ENCODE measurements around the gene RNASEL. TPM values are rescaled to one million over a fixed set of nuclear protein-coding genes. Genes with fewer than 3 reads are reported as not detected.

Gene RNASEL
- total and polyA plus RNA-seq, 4 donors, result 1.3 to 3.9 (median 2.4) TPM

- TF ChIP-seq EGR1 (IDR thresholded peaks at IDR 0.05; ENCODE audit: low read depth in 2 of 2) (no peak), HNF4A (conservative IDR thresholded peaks at IDR 0.05) (no peak), MAX (IDR thresholded peaks at IDR 0.05) (no peak), RXRA (IDR thresholded peaks at IDR 0.05) (no peak), NR2F2 (IDR thresholded peaks at IDR 0.05) (no peak), FOXA1 (IDR thresholded peaks at IDR 0.05) (no peak), FOXA2 (IDR thresholded peaks at IDR 0.05) (no peak), ZBTB33 (IDR thresholded peaks at IDR 0.05) (no peak)
- Histone ChIP-seq H3K27me3 (ENCODE audit: control insufficient read depth in 4 of 4, insufficient read depth in 4 of 4, low read length in 3 of 4) (no peaks in the 10 kb centered on the region), H3K36me3 (ENCODE audit: control insufficient read depth in 4 of 4, insufficient read depth in 3 of 4, low read depth in 1 of 4, low read length in 3 of 4) (peaks cover 0 to 2% (median 0%) of the 10 kb centered on the region in 4 donors), H3K9me3 (ENCODE audit: control insufficient read depth in 4 of 4, low read length in 3 of 4) (no peaks in the 10 kb centered on the region), H3K4me1 (ENCODE audit: control insufficient read depth in 4 of 4, insufficient read depth in 4 of 4, low read length in 3 of 4) (peaks cover 9 to 32% (median 15%) of the 10 kb centered on the region in 4 donors), H3K27ac (ENCODE audit: low read depth in 1 of 2, low read length in 2 of 2) (no peak overlapping the region), H3K9ac (ENCODE audit: low read depth in 1 of 2, low read length in 2 of 2) (no peak overlapping the region), H3K4me3 (ENCODE audit: low read depth in 1 of 3, low read length in 3 of 3) (no peak overlapping the region)
- DNase-seq (ENCODE audit: low spot score), result no peak
- 89% methylated on average over 17 of the region's 17 CpGs for WGBS
Measured at GRCh38 chr1:182600036-182600713, 11.1 kb upstream of the RNASEL start.

- WGBS, result 80% methylated on average over 6 of the region's 6 CpGs
- TF ChIP-seq RAD21 (IDR thresholded peaks at IDR 0.05) (no peak), YY1 (IDR thresholded peaks at IDR 0.05) (no peak), REST (IDR thresholded peaks at IDR 0.05) (no peak)
Measured at GRCh38 chr1:182599339-182599738, 10.3 kb upstream of the RNASEL start.

GRCh38 chr1:182598296-182598695, 9.2 kb upstream of the RNASEL start:
- peak overlapping the region in 1 of 2 donors; percentile 14 for H3K27ac ChIP-seq (ENCODE audit: low read depth in 1 of 2, low read length in 2 of 2)
- no peak overlapping the region for H3K9ac ChIP-seq (ENCODE audit: low read depth in 1 of 2, low read length in 2 of 2)
- WGBS, result 83% methylated on average over 5 of the region's 5 CpGs
- DNase-seq (ENCODE audit: low spot score), result no peak
- no peaks in the 10 kb centered on the region for H3K27me3 ChIP-seq (ENCODE audit: control insufficient read depth in 4 of 4, insufficient read depth in 4 of 4, low read length in 3 of 4)
- peaks cover 4 to 20% (median 5%) of the 10 kb centered on the region in 4 donors for H3K4me1 ChIP-seq (ENCODE audit: control insufficient read depth in 4 of 4, insufficient read depth in 4 of 4, low read length in 3 of 4)
- H3K4me3 ChIP-seq (ENCODE audit: low read depth in 1 of 3, low read length in 3 of 3), result no peak overlapping the region
- no peaks in the 10 kb centered on the region for H3K9me3 ChIP-seq (ENCODE audit: control insufficient read depth in 4 of 4, low read length in 3 of 4)
- H3K36me3 ChIP-seq (ENCODE audit: control insufficient read depth in 4 of 4, insufficient read depth in 3 of 4, low read depth in 1 of 4, low read length in 3 of 4), result peaks cover 0 to 2% (median 0%) of the 10 kb centered on the region in 4 donors
- TF ChIP-seq GABPA (IDR thresholded peaks at IDR 0.05 in 1 of 2, conservative IDR thresholded peaks at IDR 0.05 in 1 of 2), result no peak
- TF ChIP-seq HNF4G (IDR thresholded peaks at IDR 0.05), result no peak
- no peak for TF ChIP-seq YY1 (IDR thresholded peaks at IDR 0.05)
- no peak for TF ChIP-seq CTCF (IDR thresholded peaks at IDR 0.05; ENCODE audit: low read depth, low read length, missing input control)
- TF ChIP-seq HNF4A (conservative IDR thresholded peaks at IDR 0.05), result no peak
- no peak for TF ChIP-seq JUND (IDR thresholded peaks at IDR 0.05)
- no peak for TF ChIP-seq RAD21 (IDR thresholded peaks at IDR 0.05)
- no peak for TF ChIP-seq REST (IDR thresholded peaks at IDR 0.05)
- no peak for TF ChIP-seq TAF1 (conservative IDR thresholded peaks at IDR 0.05)

More at GRCh38 chr1:182599339-182599738, 10.3 kb upstream of the RNASEL start:
- no peak overlapping the region for H3K4me3 ChIP-seq (ENCODE audit: low read depth in 1 of 3, low read length in 3 of 3)
- DNase-seq (ENCODE audit: low spot score), result no peak
- no peak overlapping the region for H3K27ac ChIP-seq (ENCODE audit: low read depth in 1 of 2, low read length in 2 of 2)
- peaks cover 8 to 28% (median 11%) of the 10 kb centered on the region in 4 donors for H3K4me1 ChIP-seq (ENCODE audit: control insufficient read depth in 4 of 4, insufficient read depth in 4 of 4, low read length in 3 of 4)
- no peaks in the 10 kb centered on the region for H3K27me3 ChIP-seq (ENCODE audit: control insufficient read depth in 4 of 4, insufficient read depth in 4 of 4, low read length in 3 of 4)
- no peaks in the 10 kb centered on the region for H3K9me3 ChIP-seq (ENCODE audit: control insufficient read depth in 4 of 4, low read length in 3 of 4)
- peaks cover 0 to 2% (median 0%) of the 10 kb centered on the region in 4 donors for H3K36me3 ChIP-seq (ENCODE audit: control insufficient read depth in 4 of 4, insufficient read depth in 3 of 4, low read depth in 1 of 4, low read length in 3 of 4)
- H3K9ac ChIP-seq (ENCODE audit: low read depth in 1 of 2, low read length in 2 of 2), result no peak overlapping the region

Data from liver (tissue), 9 donors.